Inflammatory macrophage treated with lipopolysaccharide for 1 hour (primary cell): ENCODE results near the gene CCDC197.
A peak's percentile ranks its signal among the peaks of the same experiment; 100 is the strongest.

Experiments used
- DNase-seq, 2 donors: peaks; one replicate each; pipeline ENCODE4 v3.0.0-alpha.2; 2020 to 2022

Gene CCDC197

GRCh38 chr14:94045101-94045500 is 48.0 kb downstream of the CCDC197 start:
- no peak for DNase-seq

GRCh38 chr14:94045563-94046345 is 48.7 kb downstream of the CCDC197 start:
- no peak for DNase-seq

- DNase-seq = no peak
These were observed 49.7 kb downstream of the CCDC197 start for GRCh38 chr14:94046696-94047250.

GRCh38 chr14:94047581-94047980 is 50.5 kb downstream of the CCDC197 start:
- DNase-seq = no peak

GRCh38 chr14:94048691-94049624 is 51.9 kb downstream of the CCDC197 start:
- DNase-seq = no peak

GRCh38 chr14:94049625-94050023 is 52.5 kb downstream of the CCDC197 start:
- DNase-seq = no peak

GRCh38 chr14:94050231-94050880 is 53.3 kb downstream of the CCDC197 start:
- no peak for DNase-seq

- DNase-seq = no peak
These were observed 54.0 kb downstream of the CCDC197 start for GRCh38 chr14:94051115-94051514.

GRCh38 chr14:94051779-94052178 is 54.7 kb downstream of the CCDC197 start:
- DNase-seq = no peak

GRCh38 chr14:94052199-94052598 is 55.1 kb downstream of the CCDC197 start:
- DNase-seq = no peak

- no peak for DNase-seq
These were observed 55.6 kb downstream of the CCDC197 start for GRCh38 chr14:94052662-94053061.

- no peak for DNase-seq
These were observed 57.3 kb downstream of the CCDC197 start for GRCh38 chr14:94054401-94054800.

GRCh38 chr14:94054936-94055335 is 57.8 kb downstream of the CCDC197 start:
- DNase-seq = no peak

GRCh38 chr14:94056579-94057308 is 59.6 kb downstream of the CCDC197 start:
- DNase-seq = peak; percentile 25 to 55

- DNase-seq = no peak
These were observed 61.1 kb downstream of the CCDC197 start for GRCh38 chr14:94058128-94058673.
